Adrenal gland (tissue), 12 donors: ENCODE measurements around the gene SLC39A1. TPM values are rescaled to one million over a fixed set of nuclear protein-coding genes. Genes with fewer than 3 reads are reported as not detected.
A peak's percentile ranks its signal among the peaks of the same experiment; 100 is the strongest.

ENCODE experiments used
- DNase-seq, 7 donors: peaks; one replicate each; pipeline ENCODE4 v3.0.0-alpha.2; 2019 to 2020
- H3K27ac ChIP-seq, 5 donors: fragments of 200-600 bp; sonication (generic) in 4 of 5; 1 replicate in 3 of 5; 2 replicates in 2 of 5; pipeline versions ENCODE4 v1.5.1 to v1.8.0; 2016 to 2020; ENCODE audit warnings: mild to moderate bottlenecking in 1 of 5
- H3K27me3 ChIP-seq: fragments of 200-600 bp; 2 replicates; pipeline ENCODE4 v1.8.0; 2021
- H3K36me3 ChIP-seq, 2 donors: fragments of 200-600 bp; replicated peaks in 1 of 2; 1 replicate in 1 of 2; 2 replicates in 1 of 2; pipeline versions ENCODE4 v1.5.1 to v1.8.0; 2018 to 2022
- H3K4me1 ChIP-seq, 2 donors: fragments of 200-600 bp; replicated peaks in 1 of 2; 1 replicate in 1 of 2; 2 replicates in 1 of 2; pipeline versions ENCODE4 v1.5.1 to v1.8.0; 2018 to 2021
- H3K4me3 ChIP-seq, 4 donors: fragments of 200-600 bp; sonication (generic) in 3 of 4; one replicate each; pipeline ENCODE4 v1.5.1; 2016 to 2018
- H3K9me3 ChIP-seq, 3 donors: fragments of 200-600 bp; sonication (generic) in 1 of 3; replicated peaks in 1 of 3; 1 replicate in 2 of 3; 2 replicates in 1 of 3; pipeline versions ENCODE4 v1.5.1 to v1.8.0; 2016 to 2021
- POLR2A ChIP-seq, 2 donors: fragments of 450-650 bp; IDR thresholded peaks; one replicate each; pipeline ENCODE4 v1.6.1; 2017; ENCODE audit warnings: antibody characterized with exemption in 2 of 2, mild to moderate bottlenecking in 2 of 2, moderate library complexity in 1 of 2
- WGBS, 4 donors: extraction: QIAGEN DNeasy Blood & Tissue Kit in 2 of 4; methylation state at CpG; one replicate each; pipeline versions ENCODE4 v1.1.5 to v1.1.7; 2013 to 2017; 5-methylcytosine and 5-hydroxymethylcytosine counted together
- intact Hi-C, 2 donors: fragments of 100-400 bp; cut with DNase I; formaldehyde crosslinking; loops; one replicate each; pipeline versions ENCODE4 v1.14.1 to v1.15.0; 2022 to 2023
- polyA plus RNA-seq, 3 donors: library from polyadenylated mRNA; stranded (reverse); fragments of 200-250 nt in 2 of 3; fragments of 350-450 nt in 1 of 3; fragmentation: Illumina TruSeq in 1 of 3; extraction: RNeasy Lipid Tissue Mini Kit (QIAGEN cat#74804) in 1 of 3; gene quantifications; one replicate each; pipeline ENCODE4 v1.2.3, GENCODE V29; 2013 to 2014
- total RNA-seq, 9 donors: library from RNA; depleted of rRNA in 4 of 9; stranded (reverse); fragments of >200 nt in 4 of 9; fragments of 120-200 nt in 1 of 9; fragmentation: NEBNext Ultra II Directional in 1 of 9; extraction: Animal tissue kit (Norgen Biotek cat#: 25700) in 1 of 9; gene quantifications; one replicate each; pipeline versions ENCODE4 v1.1.0 to v1.2.4, GENCODE V29; 2013 to 2023
- TF ChIP-seq, protein P1 (sequence below), 6 experiments: fragments of 450-650 bp in 4 of 6; fragments of 200-600 bp in 2 of 6; sonication (generic) in 1 of 6; IDR thresholded peaks; 1 replicate in 5 of 6; 2 replicates in 1 of 6; pipeline versions ENCODE4 v1.5.1 to v1.8.0; 2016 to 2021; ENCODE audit warnings: antibody characterized with exemption in 6 of 6, mild to moderate bottlenecking in 2 of 6, moderate library complexity in 1 of 6
- donor health status: healthy with polysubstance abuse.
- donor health status: Bipolar disorder and iron deficiency.
- donor health status: DM: yes; HTN: yes; CAD: no.
- donor health status: DM: no; HTN: no; CAD: no.
- donor health status: DM: no; HTN: no; CAD: no.
- donor health status: DM: yes; HTN: yes; CAD: no.

The SLC39A1 gene
- total and polyA plus RNA-seq, 12 donors = 29.1 to 173 (median 112) TPM

DNA sequence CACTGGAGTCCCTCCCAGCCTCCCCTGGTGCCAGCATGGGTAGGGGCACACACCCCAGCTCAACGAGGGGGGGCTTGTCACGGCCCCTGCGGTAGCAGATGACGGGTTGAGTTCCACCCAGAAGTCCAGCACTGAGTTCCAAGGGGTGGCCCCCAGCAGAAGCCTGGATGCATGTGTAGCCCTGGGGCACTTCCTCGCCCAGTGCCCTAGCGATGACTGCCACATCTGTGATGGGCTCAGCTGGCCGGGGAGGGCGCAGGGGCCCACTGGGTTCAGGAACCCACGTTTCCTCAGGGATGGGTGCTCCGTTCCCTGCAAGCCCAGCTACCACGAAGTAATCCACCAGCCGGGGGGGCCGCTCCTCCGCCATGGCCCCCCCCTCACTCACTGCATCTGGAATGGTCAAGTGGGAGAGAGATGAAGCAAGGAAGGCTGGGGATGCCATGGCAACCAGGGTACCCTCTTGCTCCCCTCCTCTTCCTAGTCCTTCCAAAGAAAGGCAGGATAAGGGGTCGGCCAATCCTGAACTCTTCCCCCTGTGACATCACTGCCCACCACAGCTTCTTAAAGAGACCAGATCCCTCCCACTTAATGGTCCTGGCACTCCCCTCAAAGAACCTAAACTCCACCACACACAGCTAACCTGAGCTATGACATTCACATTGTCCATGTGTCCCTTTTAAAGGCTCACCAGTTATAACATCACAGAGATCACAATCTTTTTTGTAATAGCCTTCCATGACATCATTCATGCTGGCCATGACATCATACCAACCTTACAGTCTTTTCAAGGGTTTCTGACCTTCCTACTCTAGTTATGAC lies 19.1 kb downstream of the SLC39A1 start:
- Histone ChIP-seq H3K27me3 (no peaks in the 10 kb centered on the region), H3K36me3 (peaks cover 0 to 52% of the 10 kb centered on the region in 2 donors), H3K9me3 (no peaks in the 10 kb centered on the region), H3K27ac (peak overlapping the region in 4 of 5 donors; percentile 92 to 100 (median 96)), H3K4me1 (peaks cover 0 to 7% of the 10 kb centered on the region in 2 donors), H3K4me3 (peak overlapping the region in 1 of 4 donors; percentile 98)
- no peak for DNase-seq
- TF ChIP-seq, protein P1, sequence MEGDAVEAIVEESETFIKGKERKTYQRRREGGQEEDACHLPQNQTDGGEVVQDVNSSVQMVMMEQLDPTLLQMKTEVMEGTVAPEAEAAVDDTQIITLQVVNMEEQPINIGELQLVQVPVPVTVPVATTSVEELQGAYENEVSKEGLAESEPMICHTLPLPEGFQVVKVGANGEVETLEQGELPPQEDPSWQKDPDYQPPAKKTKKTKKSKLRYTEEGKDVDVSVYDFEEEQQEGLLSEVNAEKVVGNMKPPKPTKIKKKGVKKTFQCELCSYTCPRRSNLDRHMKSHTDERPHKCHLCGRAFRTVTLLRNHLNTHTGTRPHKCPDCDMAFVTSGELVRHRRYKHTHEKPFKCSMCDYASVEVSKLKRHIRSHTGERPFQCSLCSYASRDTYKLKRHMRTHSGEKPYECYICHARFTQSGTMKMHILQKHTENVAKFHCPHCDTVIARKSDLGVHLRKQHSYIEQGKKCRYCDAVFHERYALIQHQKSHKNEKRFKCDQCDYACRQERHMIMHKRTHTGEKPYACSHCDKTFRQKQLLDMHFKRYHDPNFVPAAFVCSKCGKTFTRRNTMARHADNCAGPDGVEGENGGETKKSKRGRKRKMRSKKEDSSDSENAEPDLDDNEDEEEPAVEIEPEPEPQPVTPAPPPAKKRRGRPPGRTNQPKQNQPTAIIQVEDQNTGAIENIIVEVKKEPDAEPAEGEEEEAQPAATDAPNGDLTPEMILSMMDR (IDR thresholded peaks at IDR 0.05) = no peak
- TF ChIP-seq POLR2A (IDR thresholded peaks at IDR 0.05) = no peak
- intact Hi-C loops = loop anchor here (10.0 kb wide), 1 partner anchor 149 kb away; no protein-coding TSS in a partner anchor
- 82 to 84% (median 82%) methylated on average over 13 to 15 of the region's 15 CpGs for WGBS, 4 donors

DNA sequence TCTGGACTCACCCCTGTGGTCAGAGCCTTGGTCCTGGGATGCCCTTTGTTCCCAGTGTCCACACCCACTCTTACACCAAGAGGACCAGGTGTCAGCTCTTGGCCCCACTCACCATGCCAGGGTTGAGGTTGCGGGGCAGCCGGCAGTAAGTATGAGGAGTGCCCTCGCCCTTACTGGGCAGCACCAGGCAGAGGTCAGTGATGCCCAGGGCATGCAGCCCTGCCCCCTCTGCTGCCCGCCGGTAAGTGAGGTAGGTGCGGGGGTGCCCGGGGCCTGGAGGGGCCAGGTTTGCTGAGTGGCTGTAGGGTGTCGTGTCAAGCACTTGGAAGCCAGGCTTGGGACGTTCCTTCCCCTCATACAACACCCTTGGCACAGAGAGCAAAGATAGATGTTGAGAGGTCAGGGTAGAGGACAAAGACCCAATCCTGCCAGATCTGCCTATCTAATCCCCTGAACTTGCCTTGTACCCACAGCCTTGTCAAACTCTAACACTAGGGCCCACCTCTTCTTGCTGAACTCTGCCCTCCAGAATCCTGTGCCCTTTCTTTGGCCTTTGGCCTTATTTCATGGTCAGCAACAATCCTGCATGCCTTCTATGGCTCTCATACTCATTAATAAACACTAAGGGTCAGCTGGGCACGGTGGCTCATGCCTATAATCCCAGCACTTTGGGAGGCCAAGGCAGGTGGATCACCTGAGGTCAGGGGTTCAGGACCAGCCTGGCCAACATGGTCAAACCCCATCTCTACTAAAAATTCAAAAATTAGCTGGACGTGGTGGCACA lies 20.4 kb downstream of the SLC39A1 start:
- Histone ChIP-seq H3K4me3 (no peak overlapping the region), H3K4me1 (peaks cover 0 to 7% of the 10 kb centered on the region in 2 donors), H3K36me3 (peaks cover 0 to 40% of the 10 kb centered on the region in 2 donors), H3K27me3 (no peaks in the 10 kb centered on the region), H3K9me3 (no peaks in the 10 kb centered on the region), H3K27ac (no peak overlapping the region)
- 60 to 93% (median 89%) methylated on average over 3 to 11 of the region's 11 CpGs for WGBS, 4 donors
- intact Hi-C loops = loop anchor here (10.0 kb wide), 1 partner anchor 148 kb away; no protein-coding TSS in a partner anchor
- no peak for DNase-seq
- TF ChIP-seq POLR2A (IDR thresholded peaks at IDR 0.05) = no peak
- TF ChIP-seq, protein P1 (IDR thresholded peaks at IDR 0.05) = no peak

DNA sequence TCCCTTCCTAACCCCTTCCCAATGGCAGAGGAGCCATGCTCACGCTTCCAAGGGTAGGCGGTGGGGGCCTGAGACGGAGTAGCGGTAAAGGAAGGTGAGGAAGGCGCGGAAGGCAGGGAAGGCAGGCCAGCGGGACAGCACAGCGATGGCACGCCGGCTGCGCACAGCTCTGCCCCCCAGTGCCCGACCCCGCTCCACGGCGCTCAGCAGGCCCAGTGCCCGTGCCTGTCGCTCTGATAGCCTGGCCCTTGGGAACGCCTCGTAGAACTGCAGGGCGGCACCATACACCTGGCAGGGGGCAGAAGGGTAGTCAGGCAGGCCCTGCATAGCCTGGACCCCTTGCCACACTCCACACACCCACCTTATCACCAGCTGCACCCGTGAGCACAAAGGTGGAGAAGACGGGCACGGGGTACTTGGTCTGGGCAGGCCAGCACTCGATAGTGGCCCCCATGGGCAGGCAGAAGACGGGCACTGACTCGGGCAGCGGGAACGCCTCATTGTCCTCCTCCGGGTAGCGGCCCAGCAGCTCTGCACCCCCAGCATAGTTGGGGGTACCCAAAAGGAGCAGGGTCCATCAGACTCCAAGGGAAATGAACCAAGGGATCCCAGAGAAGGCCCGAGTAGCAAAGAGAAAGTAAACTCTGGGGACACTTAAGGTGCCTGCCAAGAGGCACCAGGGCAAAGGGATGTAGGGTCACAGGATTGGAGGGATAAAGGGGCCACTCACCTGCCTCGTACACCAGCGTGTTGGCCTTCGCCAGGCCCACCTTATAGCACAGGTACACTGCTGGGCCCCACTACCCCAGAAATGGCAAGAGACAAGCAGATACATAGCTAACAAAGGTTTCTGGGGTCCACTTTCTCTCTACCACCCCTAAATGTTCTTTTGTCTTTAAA lies 21.3 kb downstream of the SLC39A1 start:
- Histone ChIP-seq H3K27me3 (no peaks in the 10 kb centered on the region), H3K4me3 (no peak overlapping the region), H3K9me3 (no peaks in the 10 kb centered on the region), H3K36me3 (peaks cover 0 to 44% of the 10 kb centered on the region in 2 donors), H3K27ac (no peak overlapping the region), H3K4me1 (peaks cover 0 to 7% of the 10 kb centered on the region in 2 donors)
- DNase-seq = no peak
- 92 to 96% (median 95%) methylated on average over 26 to 34 of the region's 34 CpGs for WGBS, 4 donors
- intact Hi-C loops = loop anchor here (10.0 kb wide), 1 partner anchor 147 kb away; no protein-coding TSS in a partner anchor
- no peak for TF ChIP-seq POLR2A (IDR thresholded peaks at IDR 0.05)
- TF ChIP-seq, protein P1 (IDR thresholded peaks at IDR 0.05) = no peak
